ENCODE measurements around the gene SH3GL1.

DNA sequence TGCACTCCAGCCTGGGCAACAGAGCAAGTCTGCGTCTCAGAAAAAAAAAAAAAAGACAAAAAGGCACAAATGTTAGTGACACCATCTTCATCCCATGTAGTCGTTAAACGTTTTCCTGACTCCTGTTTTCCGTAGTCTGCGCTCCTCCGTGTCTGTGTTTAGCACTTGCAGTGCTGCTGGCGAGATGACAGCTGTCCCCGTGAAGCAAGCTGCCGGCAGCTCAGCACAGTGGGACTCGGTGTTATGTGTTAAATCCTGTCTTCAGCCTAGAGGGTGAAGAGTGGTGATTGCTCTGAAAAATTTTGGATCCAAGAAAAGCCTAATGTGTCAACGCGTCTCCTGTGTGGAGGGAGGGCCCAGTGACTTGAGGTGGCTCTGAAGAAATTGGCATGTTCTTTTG lies 38.9 kb upstream of the SH3GL1 start:
- TF ChIP-seq, protein P1, sequence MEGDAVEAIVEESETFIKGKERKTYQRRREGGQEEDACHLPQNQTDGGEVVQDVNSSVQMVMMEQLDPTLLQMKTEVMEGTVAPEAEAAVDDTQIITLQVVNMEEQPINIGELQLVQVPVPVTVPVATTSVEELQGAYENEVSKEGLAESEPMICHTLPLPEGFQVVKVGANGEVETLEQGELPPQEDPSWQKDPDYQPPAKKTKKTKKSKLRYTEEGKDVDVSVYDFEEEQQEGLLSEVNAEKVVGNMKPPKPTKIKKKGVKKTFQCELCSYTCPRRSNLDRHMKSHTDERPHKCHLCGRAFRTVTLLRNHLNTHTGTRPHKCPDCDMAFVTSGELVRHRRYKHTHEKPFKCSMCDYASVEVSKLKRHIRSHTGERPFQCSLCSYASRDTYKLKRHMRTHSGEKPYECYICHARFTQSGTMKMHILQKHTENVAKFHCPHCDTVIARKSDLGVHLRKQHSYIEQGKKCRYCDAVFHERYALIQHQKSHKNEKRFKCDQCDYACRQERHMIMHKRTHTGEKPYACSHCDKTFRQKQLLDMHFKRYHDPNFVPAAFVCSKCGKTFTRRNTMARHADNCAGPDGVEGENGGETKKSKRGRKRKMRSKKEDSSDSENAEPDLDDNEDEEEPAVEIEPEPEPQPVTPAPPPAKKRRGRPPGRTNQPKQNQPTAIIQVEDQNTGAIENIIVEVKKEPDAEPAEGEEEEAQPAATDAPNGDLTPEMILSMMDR (IDR thresholded peaks at IDR 0.05; ENCODE audit: borderline replicate concordance, extremely low read depth, low read length, poor library complexity, severe bottlenecking): no peak
- no peak for TF ChIP-seq EZH2 (IDR thresholded peaks at IDR 0.05; ENCODE audit: borderline replicate concordance, low read depth, low read length, severe bottlenecking)

Measured in DND-41 (cell line).